Endothelial cell (in vitro differentiated cells): ENCODE data around the gene CCT8. TPM values are rescaled to one million over a fixed set of nuclear protein-coding genes. Genes with fewer than 3 reads are reported as not detected.

Experiments
- DNase-seq: peaks from one replicate; pipeline ENCODE4 v3.0.0; 2021; ENCODE audit warnings: low spot score
- H3K27ac Mint-ChIP-seq: one replicate; pipeline ENCODE4 v1.8.0; 2021; ENCODE audit warnings: mixed read lengths, inconsistent platforms; ENCODE audit not compliant: unreplicated experiment
- H3K27me3 Mint-ChIP-seq: one replicate; pipeline ENCODE4 v1.8.0; 2021; ENCODE audit warnings: mild to moderate bottlenecking, moderate library complexity, mixed read lengths, inconsistent platforms; ENCODE audit not compliant: unreplicated experiment
- H3K36me3 Mint-ChIP-seq: one replicate; pipeline ENCODE4 v1.8.0; 2021; ENCODE audit warnings: mild to moderate bottlenecking, low read depth, mixed read lengths, inconsistent platforms; ENCODE audit not compliant: unreplicated experiment
- H3K4me1 Mint-ChIP-seq: one replicate; pipeline ENCODE4 v1.8.0; 2021; ENCODE audit warnings: mild to moderate bottlenecking, mixed read lengths, inconsistent platforms; ENCODE audit not compliant: unreplicated experiment
- H3K4me3 Mint-ChIP-seq: one replicate; pipeline ENCODE4 v1.8.0; 2021; ENCODE audit warnings: mild to moderate bottlenecking, mixed read lengths, inconsistent platforms; ENCODE audit not compliant: unreplicated experiment
- H3K9me3 Mint-ChIP-seq: one replicate; pipeline ENCODE4 v1.8.0; 2021; ENCODE audit warnings: mixed read lengths, inconsistent platforms; ENCODE audit not compliant: unreplicated experiment
- CTCF ChIP-seq: fragments of 200-600 bp; sonication (generic); IDR thresholded peaks from one replicate; pipeline ENCODE4 v1.5.0; 2021; ENCODE audit warnings: antibody characterized with exemption; ENCODE audit not compliant: unreplicated experiment
- total RNA-seq: library from RNA; stranded (reverse); fragmentation: NEBNext Ultra II Directional; extraction: Animal tissue kit (Norgen Biotek cat#: 25700); gene quantifications from one replicate; pipeline ENCODE4 v1.2.1, GENCODE V29; 2021; ENCODE audit not compliant: unreplicated experiment

Gene CCT8
- total RNA-seq, 1 donor from 2014 or later, result 186 TPM

- Mint-ChIP-seq H3K27me3 (peaks cover 3% of the 10 kb centered on the region), H3K4me3 (no peak overlapping the region), H3K27ac (no peak overlapping the region), H3K4me1 (no peaks in the 10 kb centered on the region), H3K36me3 (no peaks in the 10 kb centered on the region), H3K9me3 (no peaks in the 10 kb centered on the region)
- DNase-seq, result no peak
- no peak for TF ChIP-seq CTCF
These were observed 41.5 kb upstream of the CCT8 start for GRCh38 chr21:29114765-29115500.

- H3K36me3 Mint-ChIP-seq, result no peaks in the 10 kb centered on the region
- no peak overlapping the region for H3K27ac Mint-ChIP-seq
- H3K27me3 Mint-ChIP-seq, result no peaks in the 10 kb centered on the region
- H3K9me3 Mint-ChIP-seq, result no peaks in the 10 kb centered on the region
- H3K4me1 Mint-ChIP-seq, result peaks cover 4% of the 10 kb centered on the region
- no peak for TF ChIP-seq CTCF
- DNase-seq, result no peak
- no peak overlapping the region for H3K4me3 Mint-ChIP-seq
These were observed 31.8 kb upstream of the CCT8 start for GRCh38 chr21:29105218-29105617.

GRCh38 chr21:29104239-29104708, 30.8 kb upstream of the CCT8 start:
- H3K27ac Mint-ChIP-seq, result no peak overlapping the region
- TF ChIP-seq CTCF, result no peak
- DNase-seq, result no peak
- peaks cover 3% of the 10 kb centered on the region for H3K36me3 Mint-ChIP-seq
- H3K4me1 Mint-ChIP-seq, result peaks cover 7% of the 10 kb centered on the region
- H3K4me3 Mint-ChIP-seq, result no peak overlapping the region
- H3K27me3 Mint-ChIP-seq, result peaks cover 2% of the 10 kb centered on the region
- no peaks in the 10 kb centered on the region for H3K9me3 Mint-ChIP-seq

- H3K4me1 Mint-ChIP-seq, result peaks cover 7% of the 10 kb centered on the region
- DNase-seq, result no peak
- no peak for TF ChIP-seq CTCF
- peaks cover 3% of the 10 kb centered on the region for H3K36me3 Mint-ChIP-seq
- H3K27ac Mint-ChIP-seq, result no peak overlapping the region
- H3K9me3 Mint-ChIP-seq, result no peaks in the 10 kb centered on the region
- H3K4me3 Mint-ChIP-seq, result no peak overlapping the region
- peaks cover 2% of the 10 kb centered on the region for H3K27me3 Mint-ChIP-seq
These were observed 29.4 kb upstream of the CCT8 start for GRCh38 chr21:29102791-29103257.

- TF ChIP-seq CTCF, result no peak
- Mint-ChIP-seq H3K4me3 (no peak overlapping the region), H3K36me3 (peaks cover 3% of the 10 kb centered on the region)
These were observed 24.7 kb upstream of the CCT8 start for GRCh38 chr21:29098156-29098555.

More at GRCh38 chr21:29098156-29098555, 24.7 kb upstream of the CCT8 start:
- no peaks in the 10 kb centered on the region for H3K9me3 Mint-ChIP-seq
- H3K27me3 Mint-ChIP-seq, result peaks cover 4% of the 10 kb centered on the region
- H3K4me1 Mint-ChIP-seq, result peaks cover 8% of the 10 kb centered on the region
- no peak for DNase-seq
- H3K27ac Mint-ChIP-seq, result no peak overlapping the region
